Activated CD8-positive, alpha-beta memory T cell treated with anti-CD3 and anti-CD28 coated beads, Interleukin-2, amount 50 U/mL, for 1 hour (primary cell): Measurements from ENCODE around the gene TASOR.
A peak's percentile ranks its signal among the peaks of the same experiment; 100 is the strongest.
"Not testable (repeated sequence)": the region's sequence is repeated elsewhere in the genome, so short reads cannot be mapped to it uniquely, and the experiment has no call there.

Experiments
- DNase-seq: peaks from one replicate; pipeline ENCODE4 v3.0.0-alpha.2; 2020; ENCODE audit errors: extremely low read depth

TASOR gene

GRCh38 chr3:56683122-56683817, at the start of gene TASOR:
TASOR (minus strand) TSS chr3:56683265; CDS start chr3:56683006, 259 bp downstream.
- peak; percentile 40 for DNase-seq

- no peak for DNase-seq
These were observed 49.0 kb upstream of the TASOR start for GRCh38 chr3:56732109-56732508.

- DNase-seq, result peak; percentile 29
These were observed 42.1 kb upstream of the TASOR start for GRCh38 chr3:56725175-56725574.

GRCh38 chr3:56724676-56725075, 41.6 kb upstream of the TASOR start:
- no peak for DNase-seq

GRCh38 chr3:56720849-56721248, 37.8 kb upstream of the TASOR start:
- DNase-seq, result no peak

- not testable (repeated sequence) for DNase-seq
These were observed 35.7 kb upstream of the TASOR start for GRCh38 chr3:56718809-56719208.

GRCh38 chr3:56711344-56711743, 28.3 kb upstream of the TASOR start:
- DNase-seq, result no peak

GRCh38 chr3:56707412-56707811, 24.3 kb upstream of the TASOR start:
- DNase-seq, result not testable (repeated sequence)

- DNase-seq, result no peak
These were observed 23.6 kb upstream of the TASOR start for GRCh38 chr3:56706629-56707028.

- no peak for DNase-seq
These were observed 21.6 kb upstream of the TASOR start for GRCh38 chr3:56704706-56705105.

- peak; percentile 28 for DNase-seq
These were observed 19.6 kb upstream of the TASOR start for GRCh38 chr3:56702490-56703315.

GRCh38 chr3:56700151-56700550, 17.1 kb upstream of the TASOR start:
- no peak for DNase-seq

- no peak for DNase-seq
These were observed 12.0 kb upstream of the TASOR start for GRCh38 chr3:56694867-56695683.

- DNase-seq, result no peak
These were observed 10.7 kb upstream of the TASOR start for GRCh38 chr3:56693750-56694149.

GRCh38 chr3:56692520-56693433, 9.7 kb upstream of the TASOR start:
- DNase-seq, result not testable (repeated sequence)

GRCh38 chr3:56692001-56692365, 8.9 kb upstream of the TASOR start:
- DNase-seq, result not testable (repeated sequence)

- DNase-seq, result no peak
These were observed 8.3 kb upstream of the TASOR start for GRCh38 chr3:56691165-56692000.

- no peak for DNase-seq
These were observed 6.2 kb upstream of the TASOR start for GRCh38 chr3:56689303-56689702.

GRCh38 chr3:56688191-56688590, 5.1 kb upstream of the TASOR start:
- DNase-seq, result no peak

GRCh38 chr3:56684029-56684428, 964 bp upstream of the TASOR start:
- no peak for DNase-seq
